K562 (cell line): ENCODE results near the gene SEPTIN2.

ENCODE experiments used
- GABPA ChIP-seq: fragments of 200-800 bp; sonication (Bioruptor generic); conservative IDR thresholded peaks from 2 replicates; pipeline ENCODE4 v1.6.1; 2016; ENCODE audit warnings: low read depth, missing genetic modification characterization, missing compliant biosample characterization
- JUN ChIP-seq, 2 experiments: sonication (generic) in 1 of 2; formaldehyde crosslinking in 1 of 2; IDR thresholded peaks; 2 replicates each; pipeline versions ENCODE4 v1.6.1 to v1.8.0; 2012 to 2022; ENCODE audit warnings: borderline replicate concordance in 2 of 2, mild to moderate bottlenecking in 2 of 2, improper control_type of control experiment in 1 of 2, low read depth in 1 of 2, low read length in 1 of 2, missing genetic modification reagents in 1 of 2
- U2AF1 ChIP-seq: fragments of 200-400 bp; formaldehyde crosslinking; optimal IDR thresholded peaks from 2 replicates; pipeline ENCODE3; 2017; ENCODE audit warnings: mild to moderate bottlenecking, low read depth, low read length, moderate library complexity
- TF ChIP-seq, protein P1 (sequence below): sonication (generic); formaldehyde crosslinking; IDR thresholded peaks from 2 replicates; pipeline ENCODE4 v1.4.0; 2020; ENCODE audit warnings: mild to moderate bottlenecking, missing genetic modification reagents
- TF ChIP-seq, protein P2 (sequence below), 2 experiments: IDR thresholded peaks; 2 replicates each; pipeline ENCODE4 v1.6.1; 2012; ENCODE audit warnings: improper control_type of control experiment in 2 of 2, low read depth in 2 of 2, low read length in 2 of 2, borderline replicate concordance in 1 of 2
- TF ChIP-seq, protein P3 (sequence below): sonication (generic); formaldehyde crosslinking; IDR thresholded peaks from 2 replicates; pipeline ENCODE4 v1.8.1; 2023; ENCODE audit warnings: missing genetic modification reagents, mild to moderate bottlenecking, borderline replicate concordance

- TF ChIP-seq, protein P1, sequence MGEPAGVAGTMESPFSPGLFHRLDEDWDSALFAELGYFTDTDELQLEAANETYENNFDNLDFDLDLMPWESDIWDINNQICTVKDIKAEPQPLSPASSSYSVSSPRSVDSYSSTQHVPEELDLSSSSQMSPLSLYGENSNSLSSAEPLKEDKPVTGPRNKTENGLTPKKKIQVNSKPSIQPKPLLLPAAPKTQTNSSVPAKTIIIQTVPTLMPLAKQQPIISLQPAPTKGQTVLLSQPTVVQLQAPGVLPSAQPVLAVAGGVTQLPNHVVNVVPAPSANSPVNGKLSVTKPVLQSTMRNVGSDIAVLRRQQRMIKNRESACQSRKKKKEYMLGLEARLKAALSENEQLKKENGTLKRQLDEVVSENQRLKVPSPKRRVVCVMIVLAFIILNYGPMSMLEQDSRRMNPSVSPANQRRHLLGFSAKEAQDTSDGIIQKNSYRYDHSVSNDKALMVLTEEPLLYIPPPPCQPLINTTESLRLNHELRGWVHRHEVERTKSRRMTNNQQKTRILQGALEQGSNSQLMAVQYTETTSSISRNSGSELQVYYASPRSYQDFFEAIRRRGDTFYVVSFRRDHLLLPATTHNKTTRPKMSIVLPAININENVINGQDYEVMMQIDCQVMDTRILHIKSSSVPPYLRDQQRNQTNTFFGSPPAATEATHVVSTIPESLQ (CRISPR knock-in tag), result no peak
- TF ChIP-seq GABPA (tag) (no peak), U2AF1 (no peak), JUN (IDR thresholded peaks at IDR 0.05; ENCODE audit: borderline replicate concordance, low read depth, low read length) (no peak), JUN (CRISPR knock-in tag; IDR thresholded peaks at IDR 0.05; ENCODE audit: borderline replicate concordance) (no peak)
- TF ChIP-seq, protein P2, sequence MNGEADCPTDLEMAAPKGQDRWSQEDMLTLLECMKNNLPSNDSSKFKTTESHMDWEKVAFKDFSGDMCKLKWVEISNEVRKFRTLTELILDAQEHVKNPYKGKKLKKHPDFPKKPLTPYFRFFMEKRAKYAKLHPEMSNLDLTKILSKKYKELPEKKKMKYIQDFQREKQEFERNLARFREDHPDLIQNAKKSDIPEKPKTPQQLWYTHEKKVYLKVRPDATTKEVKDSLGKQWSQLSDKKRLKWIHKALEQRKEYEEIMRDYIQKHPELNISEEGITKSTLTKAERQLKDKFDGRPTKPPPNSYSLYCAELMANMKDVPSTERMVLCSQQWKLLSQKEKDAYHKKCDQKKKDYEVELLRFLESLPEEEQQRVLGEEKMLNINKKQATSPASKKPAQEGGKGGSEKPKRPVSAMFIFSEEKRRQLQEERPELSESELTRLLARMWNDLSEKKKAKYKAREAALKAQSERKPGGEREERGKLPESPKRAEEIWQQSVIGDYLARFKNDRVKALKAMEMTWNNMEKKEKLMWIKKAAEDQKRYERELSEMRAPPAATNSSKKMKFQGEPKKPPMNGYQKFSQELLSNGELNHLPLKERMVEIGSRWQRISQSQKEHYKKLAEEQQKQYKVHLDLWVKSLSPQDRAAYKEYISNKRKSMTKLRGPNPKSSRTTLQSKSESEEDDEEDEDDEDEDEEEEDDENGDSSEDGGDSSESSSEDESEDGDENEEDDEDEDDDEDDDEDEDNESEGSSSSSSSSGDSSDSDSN (IDR thresholded peaks at IDR 0.05; ENCODE audit: borderline replicate concordance in 1 of 2, low read depth in 2 of 2, low read length in 2 of 2), result no peak
- TF ChIP-seq, protein P3, sequence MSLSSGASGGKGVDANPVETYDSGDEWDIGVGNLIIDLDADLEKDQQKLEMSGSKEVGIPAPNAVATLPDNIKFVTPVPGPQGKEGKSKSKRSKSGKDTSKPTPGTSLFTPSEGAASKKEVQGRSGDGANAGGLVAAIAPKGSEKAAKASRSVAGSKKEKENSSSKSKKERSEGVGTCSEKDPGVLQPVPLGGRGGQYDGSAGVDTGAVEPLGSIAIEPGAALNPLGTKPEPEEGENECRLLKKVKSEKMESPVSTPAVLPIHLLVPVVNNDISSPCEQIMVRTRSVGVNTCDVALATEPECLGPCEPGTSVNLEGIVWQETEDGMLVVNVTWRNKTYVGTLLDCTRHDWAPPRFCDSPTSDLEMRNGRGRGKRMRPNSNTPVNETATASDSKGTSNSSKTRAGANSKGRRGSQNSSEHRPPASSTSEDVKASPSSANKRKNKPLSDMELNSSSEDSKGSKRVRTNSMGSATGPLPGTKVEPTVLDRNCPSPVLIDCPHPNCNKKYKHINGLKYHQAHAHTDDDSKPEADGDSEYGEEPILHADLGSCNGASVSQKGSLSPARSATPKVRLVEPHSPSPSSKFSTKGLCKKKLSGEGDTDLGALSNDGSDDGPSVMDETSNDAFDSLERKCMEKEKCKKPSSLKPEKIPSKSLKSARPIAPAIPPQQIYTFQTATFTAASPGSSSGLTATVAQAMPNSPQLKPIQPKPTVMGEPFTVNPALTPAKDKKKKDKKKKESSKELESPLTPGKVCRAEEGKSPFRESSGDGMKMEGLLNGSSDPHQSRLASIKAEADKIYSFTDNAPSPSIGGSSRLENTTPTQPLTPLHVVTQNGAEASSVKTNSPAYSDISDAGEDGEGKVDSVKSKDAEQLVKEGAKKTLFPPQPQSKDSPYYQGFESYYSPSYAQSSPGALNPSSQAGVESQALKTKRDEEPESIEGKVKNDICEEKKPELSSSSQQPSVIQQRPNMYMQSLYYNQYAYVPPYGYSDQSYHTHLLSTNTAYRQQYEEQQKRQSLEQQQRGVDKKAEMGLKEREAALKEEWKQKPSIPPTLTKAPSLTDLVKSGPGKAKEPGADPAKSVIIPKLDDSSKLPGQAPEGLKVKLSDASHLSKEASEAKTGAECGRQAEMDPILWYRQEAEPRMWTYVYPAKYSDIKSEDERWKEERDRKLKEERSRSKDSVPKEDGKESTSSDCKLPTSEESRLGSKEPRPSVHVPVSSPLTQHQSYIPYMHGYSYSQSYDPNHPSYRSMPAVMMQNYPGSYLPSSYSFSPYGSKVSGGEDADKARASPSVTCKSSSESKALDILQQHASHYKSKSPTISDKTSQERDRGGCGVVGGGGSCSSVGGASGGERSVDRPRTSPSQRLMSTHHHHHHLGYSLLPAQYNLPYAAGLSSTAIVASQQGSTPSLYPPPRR (CRISPR knock-in tag), result no peak
Measured at GRCh38 chr2:241289053-241289452, 26.7 kb upstream of the SEPTIN2 start.
